Left lobe of liver (tissue), 2 donors: ENCODE results near the gene NEK9. TPM values are rescaled to one million over a fixed set of nuclear protein-coding genes. Genes with fewer than 3 reads are reported as not detected.
"Not testable (repeated sequence)": the region's sequence is repeated elsewhere in the genome, so short reads cannot be mapped to it uniquely, and the experiment has no call there.

Source experiments
- ATAC-seq: fragments of 200-7000 bp; cut with Tn5 transposase; one replicate; pipeline ENCODE4 v1.9.1; 2020; ENCODE audit warnings: mild to moderate bottlenecking, moderate library complexity
- DNase-seq: peaks from one replicate; pipeline ENCODE4 v3.0.0-alpha.2; 2020; ENCODE audit warnings: low spot score
- total RNA-seq: library from RNA; stranded (reverse); gene quantifications from one replicate; pipeline ENCODE4 v1.2.1, GENCODE V29; 2021
- donor health status: DM: no; HTN: no; CAD: no; lungs with moderate emphysema.
- donor health status: DM: no; HTN: yes; CAD: no.

Gene NEK9
- total RNA-seq, 1 donor from 2014 or later = 50.1 TPM

GRCh38 chr14:75147423-75148071 is 20.7 kb upstream of the NEK9 start:
- no peak for DNase-seq
- peak; percentile 54 for ATAC-seq

- ATAC-seq = peak; percentile 33
- no peak for DNase-seq
Measured at GRCh38 chr14:75144944-75145343, 18.1 kb upstream of the NEK9 start.

- no peak for DNase-seq
- ATAC-seq = peak; percentile 49
Measured at GRCh38 chr14:75143761-75144527, 17.1 kb upstream of the NEK9 start.

GRCh38 chr14:75142494-75142893 is 15.6 kb upstream of the NEK9 start:
- ATAC-seq (no peak), DNase-seq (no peak)

GRCh38 chr14:75141967-75142366 is 15.1 kb upstream of the NEK9 start:
- DNase-seq (no peak), ATAC-seq (peak; percentile 54)

GRCh38 chr14:75141062-75141461 is 14.2 kb upstream of the NEK9 start:
- ATAC-seq (no peak), DNase-seq (no peak)

GRCh38 chr14:75140620-75141019 is 13.8 kb upstream of the NEK9 start:
- ATAC-seq (no peak), DNase-seq (no peak)

- no peak for ATAC-seq
Measured at GRCh38 chr14:75139185-75139584, 12.3 kb upstream of the NEK9 start.

GRCh38 chr14:75138492-75138891 is 11.6 kb upstream of the NEK9 start:
- no peak for DNase-seq

More at GRCh38 chr14:75139185-75139584, 12.3 kb upstream of the NEK9 start:
- DNase-seq = no peak

GRCh38 chr14:75134644-75135043 is 7.8 kb upstream of the NEK9 start:
- ATAC-seq = no peak
- no peak for DNase-seq

More at GRCh38 chr14:75138492-75138891, 11.6 kb upstream of the NEK9 start:
- ATAC-seq = peak; percentile 29

- no peak for ATAC-seq
- no peak for DNase-seq
Measured at GRCh38 chr14:75133597-75133996, 6.7 kb upstream of the NEK9 start.

- ATAC-seq = peak; percentile 94
Measured at GRCh38 chr14:75132382-75133086, 5.7 kb upstream of the NEK9 start.

GRCh38 chr14:75128596-75128990 is 1.7 kb upstream of the NEK9 start:
- ATAC-seq (no peak), DNase-seq (no peak)

More at GRCh38 chr14:75132382-75133086, 5.7 kb upstream of the NEK9 start:
- DNase-seq = no peak

GRCh38 chr14:75127903-75128595 is 1.2 kb upstream of the NEK9 start:
- no peak for DNase-seq
- ATAC-seq = no peak

- DNase-seq = not testable (repeated sequence)
Measured at GRCh38 chr14:75127474-75127820, 599 bp upstream of the NEK9 start.

GRCh38 chr14:75126121-75126544 is 715 bp downstream of the NEK9 start:
- no peak for DNase-seq
- ATAC-seq = no peak

More at GRCh38 chr14:75127474-75127820, 599 bp upstream of the NEK9 start:
- ATAC-seq = peak; percentile 6

- no peak for DNase-seq
- ATAC-seq = no peak
Measured at GRCh38 chr14:75125617-75126016, 1.2 kb downstream of the NEK9 start.

GRCh38 chr14:75123991-75124390 is 2.9 kb downstream of the NEK9 start:
- DNase-seq = no peak
- no peak for ATAC-seq

GRCh38 chr14:75121552-75121951 is 5.3 kb downstream of the NEK9 start:
- DNase-seq = no peak

GRCh38 chr14:75120541-75121291 is 6.1 kb downstream of the NEK9 start:
- no peak for DNase-seq
- no peak for ATAC-seq

More at GRCh38 chr14:75121552-75121951, 5.3 kb downstream of the NEK9 start:
- no peak for ATAC-seq
